22Rv1 (cell line): ENCODE measurements around the gene GSK3A.
A peak's percentile ranks its signal among the peaks of the same experiment; 100 is the strongest.

Experiments used
- H3K27ac ChIP-seq: fragments of 450-650 bp; 2 replicates; pipeline ENCODE4 v1.5.1; 2017
- CTCF ChIP-seq: fragments of 450-650 bp; IDR thresholded peaks from 2 replicates; pipeline ENCODE4 v1.5.1; 2017; ENCODE audit warnings: mild to moderate bottlenecking
- ZFX ChIP-seq: fragments of 450-650 bp; IDR thresholded peaks from 2 replicates; pipeline ENCODE4 v1.6.1; 2017; ENCODE audit warnings: antibody characterized with exemption, borderline replicate concordance

GSK3A gene

DNA sequence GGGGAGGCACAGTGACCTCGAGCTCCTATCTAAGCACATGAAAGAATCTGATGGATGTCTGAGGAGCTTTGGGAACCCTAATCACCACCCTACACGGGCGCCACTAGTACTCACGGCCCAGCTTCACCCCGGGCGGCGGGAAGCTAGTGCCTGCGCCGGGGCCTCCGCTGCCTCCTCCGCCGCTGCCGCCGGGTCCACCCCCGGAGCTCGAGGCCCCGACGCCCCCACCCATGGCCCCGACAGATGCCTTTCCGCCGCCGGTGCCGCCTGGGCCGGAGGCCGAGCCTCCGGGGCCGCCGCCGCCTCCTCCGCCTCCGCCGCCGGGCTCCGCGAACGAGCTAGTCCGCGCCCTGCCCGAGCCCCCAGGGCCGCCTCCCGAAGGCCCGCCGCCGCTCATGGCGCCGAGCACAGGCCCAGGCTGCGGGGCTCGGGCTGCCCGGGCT lies 312 bp downstream of the GSK3A start:
- H3K27ac ChIP-seq, result peak overlapping the region; percentile 95

GRCh38 chr19:42241279-42241678 lies 1.1 kb downstream of the GSK3A start:
- no peak for TF ChIP-seq ZFX
- TF ChIP-seq CTCF, result no peak
- peak overlapping the region; percentile 95 for H3K27ac ChIP-seq

More for the DNA sequence above, 312 bp downstream of the GSK3A start:
- TF ChIP-seq CTCF (no peak), ZFX (no peak; the same call in 1 of the 2 replicates)

- no peak for TF ChIP-seq ZFX
- no peak for TF ChIP-seq CTCF
- no peak overlapping the region; the same call in 1 of the 2 replicates for H3K27ac ChIP-seq
These were observed 2.7 kb downstream of the GSK3A start for GRCh38 chr19:42239544-42240220.

GRCh38 chr19:42235181-42235580 lies 7.2 kb downstream of the GSK3A start:
- no peak for TF ChIP-seq CTCF
- TF ChIP-seq ZFX, result no peak
- H3K27ac ChIP-seq, result no peak overlapping the region

DNA sequence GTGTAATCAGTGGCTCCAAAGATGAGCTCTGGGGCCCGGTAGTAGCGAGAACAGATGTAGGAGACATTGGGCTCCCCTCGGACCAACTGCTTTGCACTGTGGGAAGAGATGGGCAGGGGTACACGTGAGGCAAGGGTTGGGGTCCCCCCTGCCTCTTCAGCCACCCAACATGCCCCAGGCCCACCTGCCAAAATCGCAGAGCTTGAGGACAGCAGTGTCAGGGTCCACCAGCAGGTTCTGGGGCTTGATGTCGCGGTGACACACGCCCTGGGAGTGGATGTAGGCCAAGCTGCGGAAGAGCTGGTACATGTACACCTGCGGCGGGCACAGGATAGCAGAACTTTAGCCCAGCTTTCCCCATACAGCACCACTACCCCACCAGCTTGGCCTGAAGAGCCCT lies 8.0 kb downstream of the GSK3A start:
- no peak for TF ChIP-seq CTCF
- TF ChIP-seq ZFX, result no peak
- no peak overlapping the region for H3K27ac ChIP-seq

- no peak overlapping the region for H3K27ac ChIP-seq
- no peak for TF ChIP-seq ZFX
These were observed 8.6 kb downstream of the GSK3A start for GRCh38 chr19:42233678-42234292.

- TF ChIP-seq ZFX (no peak), CTCF (no peak)
These were observed 9.3 kb downstream of the GSK3A start for GRCh38 chr19:42233106-42233505.

More at GRCh38 chr19:42233106-42233505, 9.3 kb downstream of the GSK3A start:
- no peak overlapping the region for H3K27ac ChIP-seq
